ENCODE results near the gene CHRNA1. TPM values are rescaled to one million over a fixed set of nuclear protein-coding genes. Genes with fewer than 3 reads are reported as not detected.

CHRNA1 gene
- total RNA-seq, 1 experiment from 2014 or later = not detected

DNA sequence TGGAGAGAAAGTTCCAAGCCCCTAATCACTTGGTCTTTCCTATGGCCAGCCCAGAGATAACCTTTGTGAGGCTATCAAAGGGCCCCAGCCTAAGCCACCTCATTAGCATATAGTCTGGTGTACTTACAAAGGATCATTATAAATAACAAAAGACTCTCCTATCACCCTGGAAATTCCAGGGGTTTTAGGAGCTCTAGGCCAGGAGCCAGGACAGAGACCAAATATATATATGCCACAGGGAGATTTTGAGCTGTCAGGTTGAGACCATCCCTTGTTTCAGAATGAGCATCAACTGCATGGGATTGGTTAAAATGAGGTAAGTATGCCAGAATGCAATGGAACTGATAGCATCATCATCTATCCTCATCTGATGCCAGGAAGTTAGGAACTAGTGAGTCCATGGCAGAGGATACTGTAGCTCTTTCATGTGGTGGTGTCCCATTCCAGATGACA lies 32.1 kb upstream of the CHRNA1 start:
- no peak overlapping the region for H3K18ac ChIP-seq (ENCODE audit: insufficient read length, low read depth, low read length)
- H2BK120ac ChIP-seq (ENCODE audit: low read depth, low read length, poor library complexity, severe bottlenecking) = no peak overlapping the region
- no peak overlapping the region for H4K91ac ChIP-seq (ENCODE audit: insufficient read length, low read depth, low read length)
- no peak overlapping the region for H3K4ac ChIP-seq (ENCODE audit: low read depth, low read length)
- H3K79me2 ChIP-seq (ENCODE audit: insufficient read depth, low read length) = no peaks in the 10 kb centered on the region
- no peak overlapping the region for H2AK5ac ChIP-seq (ENCODE audit: insufficient read length, low read length)
- H3K4me3 Mint-ChIP-seq = peak overlapping the region in 1 of 2 experiments; percentile 0; a peak in 1 of 5 replicates
- no peak overlapping the region for H2BK12ac ChIP-seq (ENCODE audit: insufficient read length, low read depth, low read length)
- no peaks in the 10 kb centered on the region for H3K9me3 ChIP-seq (ENCODE audit: control insufficient read depth, low read depth, low read length)
- no peaks in the 10 kb centered on the region for H3K27me3 Mint-ChIP-seq (ENCODE audit: low read depth)
- H3K27ac Mint-ChIP-seq = peak overlapping the region; percentile 56 to 96 (median 74)
- H3K9ac ChIP-seq (ENCODE audit: extremely low read depth, insufficient read length, low read length) = no peak overlapping the region
- no peak overlapping the region for H3T11ph ChIP-seq (ENCODE audit: low read length)
- no peak overlapping the region for H4K5ac ChIP-seq (ENCODE audit: insufficient read length, low read depth, low read length)
- TF ChIP-seq, protein P1, sequence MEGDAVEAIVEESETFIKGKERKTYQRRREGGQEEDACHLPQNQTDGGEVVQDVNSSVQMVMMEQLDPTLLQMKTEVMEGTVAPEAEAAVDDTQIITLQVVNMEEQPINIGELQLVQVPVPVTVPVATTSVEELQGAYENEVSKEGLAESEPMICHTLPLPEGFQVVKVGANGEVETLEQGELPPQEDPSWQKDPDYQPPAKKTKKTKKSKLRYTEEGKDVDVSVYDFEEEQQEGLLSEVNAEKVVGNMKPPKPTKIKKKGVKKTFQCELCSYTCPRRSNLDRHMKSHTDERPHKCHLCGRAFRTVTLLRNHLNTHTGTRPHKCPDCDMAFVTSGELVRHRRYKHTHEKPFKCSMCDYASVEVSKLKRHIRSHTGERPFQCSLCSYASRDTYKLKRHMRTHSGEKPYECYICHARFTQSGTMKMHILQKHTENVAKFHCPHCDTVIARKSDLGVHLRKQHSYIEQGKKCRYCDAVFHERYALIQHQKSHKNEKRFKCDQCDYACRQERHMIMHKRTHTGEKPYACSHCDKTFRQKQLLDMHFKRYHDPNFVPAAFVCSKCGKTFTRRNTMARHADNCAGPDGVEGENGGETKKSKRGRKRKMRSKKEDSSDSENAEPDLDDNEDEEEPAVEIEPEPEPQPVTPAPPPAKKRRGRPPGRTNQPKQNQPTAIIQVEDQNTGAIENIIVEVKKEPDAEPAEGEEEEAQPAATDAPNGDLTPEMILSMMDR (conservative IDR thresholded peaks at IDR 0.05) = no peak
- H3K23me2 ChIP-seq (ENCODE audit: insufficient read length, low read depth, low read length, poor library complexity, severe bottlenecking) = no peaks in the 10 kb centered on the region
- no peak overlapping the region for H3K23ac ChIP-seq (ENCODE audit: insufficient read length, low read depth, low read length)
- H3K79me1 ChIP-seq (ENCODE audit: insufficient read depth, low read depth, low read length, poor library complexity, severe bottlenecking) = no peaks in the 10 kb centered on the region
- H2BK15ac ChIP-seq (ENCODE audit: low read depth, low read length) = no peak overlapping the region
- H3K27me3 ChIP-seq (ENCODE audit: insufficient read depth, low read length) = no peaks in the 10 kb centered on the region
- H3K4me2 ChIP-seq (ENCODE audit: insufficient read depth, insufficient read length, low read length) = peak overlapping the region; percentile 34
- no peak overlapping the region for H3K56ac ChIP-seq (ENCODE audit: insufficient read length, low read depth, low read length)
- H3K9me3 Mint-ChIP-seq = no peaks in the 10 kb centered on the region
- H3K27ac ChIP-seq (ENCODE audit: insufficient read length, low read depth, low read length) = peak overlapping the region; percentile 31
- no peak overlapping the region for H4K8ac ChIP-seq (replicated peaks; ENCODE audit: insufficient read length, low read depth, low read length)
- no peak overlapping the region for H2BK20ac ChIP-seq (ENCODE audit: low read depth, low read length, poor library complexity, severe bottlenecking)
- H2BK5ac ChIP-seq (ENCODE audit: insufficient read length, low read length) = no peak overlapping the region
- peaks cover 61 to 73% of the 10 kb centered on the region in 2 experiments for H3K4me1 Mint-ChIP-seq
- peaks cover 11 to 32% (median 32%) of the 10 kb centered on the region in 3 experiments for H3K36me3 Mint-ChIP-seq (ENCODE audit: insufficient read depth in 1 of 3, low read depth in 3 of 3)
- no peak overlapping the region for H2AFZ ChIP-seq (ENCODE audit: low read length)
- H4K20me1 ChIP-seq (ENCODE audit: control insufficient read depth, insufficient read depth, insufficient read length) = no peaks in the 10 kb centered on the region
- peak; percentile 60 for DNase-seq
- peaks cover 19% of the 10 kb centered on the region; the same call in 1 of the 2 replicates for H3K4me1 ChIP-seq (ENCODE audit: insufficient read depth, low read length)
- H3K14ac ChIP-seq (ENCODE audit: insufficient read depth, low read length) = no peak overlapping the region

Data from H9 (cell line).